RWPE2 (cell line): ENCODE measurements around the gene LDLRAD4.

ENCODE experiments used
- ATAC-seq: fragments of 200-7000 bp; cut with Tn5 transposase; 3 replicates; pipeline ENCODE4 v1.9.1; 2021; ENCODE audit warnings: low read depth
- DNase-seq: peaks from one replicate; pipeline ENCODE4 v3.0.0-alpha.2; 2020; ENCODE audit warnings: low spot score
- H3K27ac ChIP-seq: fragments of 450-650 bp; 2 replicates; pipeline ENCODE4 v1.5.1; 2017; ENCODE audit warnings: mild to moderate bottlenecking; ENCODE audit not compliant: poor library complexity, severe bottlenecking
- H3K27me3 ChIP-seq: fragments of 250-450 bp; sonication (Bioruptor Pico); 2 replicates; pipeline ENCODE4 v1.5.1; 2021; ENCODE audit warnings: mild to moderate bottlenecking, moderate library complexity; ENCODE audit not compliant: insufficient read depth, poor library complexity, severe bottlenecking
- H3K36me3 ChIP-seq: fragments of 250-450 bp; sonication (Bioruptor Pico); 2 replicates; pipeline ENCODE4 v1.5.1; 2020; ENCODE audit warnings: low read depth, mild to moderate bottlenecking, moderate library complexity
- H3K4me1 ChIP-seq: fragments of 250-450 bp; sonication (Bioruptor Pico); 2 replicates; pipeline ENCODE4 v1.5.1; 2021; ENCODE audit warnings: mild to moderate bottlenecking, moderate library complexity; ENCODE audit not compliant: insufficient read depth, poor library complexity, severe bottlenecking
- H3K4me3 ChIP-seq: fragments of 250-450 bp; sonication (Bioruptor Pico); 2 replicates; pipeline ENCODE4 v1.5.1; 2021; ENCODE audit warnings: mild to moderate bottlenecking, moderate library complexity; ENCODE audit not compliant: severe bottlenecking
- H3K9me3 ChIP-seq: fragments of 250-450 bp; sonication (Bioruptor Pico); 2 replicates; pipeline ENCODE4 v1.5.1; 2021; ENCODE audit warnings: mild to moderate bottlenecking, moderate library complexity; ENCODE audit not compliant: severe bottlenecking
- TF ChIP-seq, protein P1 (sequence below): fragments of 450-650 bp; IDR thresholded peaks from one replicate; pipeline ENCODE4 v1.5.1; 2017; ENCODE audit warnings: mild to moderate bottlenecking, moderate library complexity; ENCODE audit not compliant: poor library complexity, severe bottlenecking

Gene LDLRAD4

DNA sequence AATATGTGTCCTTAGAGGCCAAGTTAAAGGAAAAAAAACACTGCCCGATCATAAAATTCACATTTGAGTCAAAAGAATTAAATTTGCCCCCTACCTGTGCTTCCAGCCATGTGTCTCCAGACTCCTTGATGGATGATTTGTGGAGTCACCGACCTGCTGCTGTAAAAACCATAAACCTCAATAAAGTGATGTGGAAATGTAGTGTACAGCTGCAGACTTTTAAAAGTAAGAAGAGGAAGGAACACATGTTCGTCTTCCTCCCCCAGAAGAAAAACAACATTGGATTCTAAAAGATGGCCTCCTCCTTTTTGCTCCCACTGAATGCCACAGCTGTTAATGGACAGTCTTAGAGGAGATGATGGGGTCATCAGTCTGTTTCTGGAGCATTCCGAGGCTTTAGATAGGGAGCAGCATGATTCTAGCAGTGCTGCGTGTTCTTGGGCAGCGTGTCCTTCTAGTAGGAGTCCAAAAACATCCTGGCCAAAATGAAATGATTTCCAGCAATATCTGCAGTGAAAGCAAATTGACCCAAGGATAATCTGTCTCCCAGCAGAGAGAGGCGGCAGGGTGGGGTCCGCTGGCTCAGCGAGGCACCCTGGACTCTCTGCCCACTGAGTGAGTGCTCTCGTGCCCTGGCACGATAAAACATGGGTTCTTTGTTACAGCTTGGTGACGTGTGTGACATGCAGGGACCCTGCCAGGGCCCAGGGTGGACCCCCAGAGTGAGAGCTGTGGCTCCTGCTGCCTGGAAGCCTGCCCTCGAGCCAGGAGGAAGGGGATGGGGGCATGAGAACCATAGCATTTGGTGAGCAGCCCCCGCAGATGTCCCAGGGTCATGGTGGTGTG, 311.7 kb downstream of the LDLRAD4 start:
- DNase-seq (no peak), ATAC-seq (no peak)
- H3K27ac ChIP-seq = no peak overlapping the region
- H3K27me3 ChIP-seq = peaks cover 5% of the 10 kb centered on the region
- no peak overlapping the region for H3K4me3 ChIP-seq
- TF ChIP-seq, protein P1, sequence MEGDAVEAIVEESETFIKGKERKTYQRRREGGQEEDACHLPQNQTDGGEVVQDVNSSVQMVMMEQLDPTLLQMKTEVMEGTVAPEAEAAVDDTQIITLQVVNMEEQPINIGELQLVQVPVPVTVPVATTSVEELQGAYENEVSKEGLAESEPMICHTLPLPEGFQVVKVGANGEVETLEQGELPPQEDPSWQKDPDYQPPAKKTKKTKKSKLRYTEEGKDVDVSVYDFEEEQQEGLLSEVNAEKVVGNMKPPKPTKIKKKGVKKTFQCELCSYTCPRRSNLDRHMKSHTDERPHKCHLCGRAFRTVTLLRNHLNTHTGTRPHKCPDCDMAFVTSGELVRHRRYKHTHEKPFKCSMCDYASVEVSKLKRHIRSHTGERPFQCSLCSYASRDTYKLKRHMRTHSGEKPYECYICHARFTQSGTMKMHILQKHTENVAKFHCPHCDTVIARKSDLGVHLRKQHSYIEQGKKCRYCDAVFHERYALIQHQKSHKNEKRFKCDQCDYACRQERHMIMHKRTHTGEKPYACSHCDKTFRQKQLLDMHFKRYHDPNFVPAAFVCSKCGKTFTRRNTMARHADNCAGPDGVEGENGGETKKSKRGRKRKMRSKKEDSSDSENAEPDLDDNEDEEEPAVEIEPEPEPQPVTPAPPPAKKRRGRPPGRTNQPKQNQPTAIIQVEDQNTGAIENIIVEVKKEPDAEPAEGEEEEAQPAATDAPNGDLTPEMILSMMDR = no peak
- H3K36me3 ChIP-seq = no peaks in the 10 kb centered on the region
- no peaks in the 10 kb centered on the region for H3K4me1 ChIP-seq
- H3K9me3 ChIP-seq = no peaks in the 10 kb centered on the region

DNA sequence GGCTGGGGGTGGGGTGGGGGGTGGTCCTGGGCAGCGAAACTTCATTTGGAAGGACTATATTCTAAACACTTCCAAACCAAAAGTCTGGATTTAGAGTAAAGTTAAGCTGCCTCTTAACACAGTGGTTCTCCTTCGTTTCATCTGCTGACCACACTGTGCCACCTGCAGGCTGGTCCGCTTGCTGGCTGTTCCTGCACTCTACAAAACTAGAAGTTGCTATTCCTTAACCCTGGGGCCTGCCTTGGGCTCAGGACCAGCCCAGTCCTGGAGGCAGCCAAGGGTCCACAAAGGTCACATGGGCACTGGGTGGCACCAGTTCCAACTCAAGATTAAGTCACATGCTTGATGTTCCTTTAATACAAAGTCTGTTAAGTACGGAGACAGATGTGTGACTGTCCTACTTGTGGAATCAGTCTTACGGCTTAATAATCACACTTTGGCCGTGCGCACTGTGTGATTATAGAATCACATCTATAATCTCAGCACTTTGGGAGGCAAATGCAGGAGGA, 312.4 kb downstream of the LDLRAD4 start:
- Histone ChIP-seq H3K36me3 (no peaks in the 10 kb centered on the region), H3K27me3 (peaks cover 11% of the 10 kb centered on the region), H3K4me1 (no peaks in the 10 kb centered on the region), H3K9me3 (no peaks in the 10 kb centered on the region), H3K27ac (no peak overlapping the region), H3K4me3 (no peak overlapping the region)
- ATAC-seq (peak; percentile 78), DNase-seq (no peak)
- TF ChIP-seq, protein P1 = peak; percentile 50

DNA sequence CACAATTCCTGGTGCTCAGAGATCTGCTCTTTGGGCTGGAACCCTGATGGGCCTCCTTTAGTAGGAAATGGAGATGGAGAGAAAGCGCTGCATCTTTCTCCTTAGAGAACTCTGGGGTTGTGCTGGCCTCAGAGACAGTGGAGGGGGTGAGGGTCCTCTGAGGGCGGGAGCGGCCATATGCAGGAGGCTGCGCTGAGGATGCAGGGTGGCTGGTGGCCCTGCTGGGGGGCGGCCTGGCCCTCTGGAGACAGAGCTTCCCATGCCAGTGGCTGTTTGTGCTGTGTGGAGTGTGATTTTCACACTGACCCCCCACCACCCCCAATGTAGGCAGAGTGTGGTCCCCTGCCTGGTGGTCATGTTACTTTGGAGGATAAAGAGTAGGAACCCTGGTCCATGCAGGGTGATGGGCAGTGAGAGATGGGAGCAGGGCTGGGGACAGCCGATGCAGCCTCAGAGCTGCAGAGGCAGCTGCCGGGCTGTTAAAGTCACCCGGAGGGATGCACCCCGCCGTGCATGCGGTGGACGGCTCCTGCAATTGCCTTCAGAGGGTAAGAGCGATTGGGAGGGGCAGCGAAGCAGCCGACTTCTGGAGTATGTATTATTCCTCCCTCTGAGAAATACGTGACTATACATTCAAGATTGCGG, 313.2 kb downstream of the LDLRAD4 start:
- TF ChIP-seq, protein P1 = no peak
- Histone ChIP-seq H3K27ac (no peak overlapping the region), H3K4me3 (no peak overlapping the region), H3K36me3 (no peaks in the 10 kb centered on the region), H3K9me3 (no peaks in the 10 kb centered on the region), H3K4me1 (no peaks in the 10 kb centered on the region), H3K27me3 (peaks cover 16% of the 10 kb centered on the region)
- no peak for ATAC-seq
- DNase-seq = no peak

DNA sequence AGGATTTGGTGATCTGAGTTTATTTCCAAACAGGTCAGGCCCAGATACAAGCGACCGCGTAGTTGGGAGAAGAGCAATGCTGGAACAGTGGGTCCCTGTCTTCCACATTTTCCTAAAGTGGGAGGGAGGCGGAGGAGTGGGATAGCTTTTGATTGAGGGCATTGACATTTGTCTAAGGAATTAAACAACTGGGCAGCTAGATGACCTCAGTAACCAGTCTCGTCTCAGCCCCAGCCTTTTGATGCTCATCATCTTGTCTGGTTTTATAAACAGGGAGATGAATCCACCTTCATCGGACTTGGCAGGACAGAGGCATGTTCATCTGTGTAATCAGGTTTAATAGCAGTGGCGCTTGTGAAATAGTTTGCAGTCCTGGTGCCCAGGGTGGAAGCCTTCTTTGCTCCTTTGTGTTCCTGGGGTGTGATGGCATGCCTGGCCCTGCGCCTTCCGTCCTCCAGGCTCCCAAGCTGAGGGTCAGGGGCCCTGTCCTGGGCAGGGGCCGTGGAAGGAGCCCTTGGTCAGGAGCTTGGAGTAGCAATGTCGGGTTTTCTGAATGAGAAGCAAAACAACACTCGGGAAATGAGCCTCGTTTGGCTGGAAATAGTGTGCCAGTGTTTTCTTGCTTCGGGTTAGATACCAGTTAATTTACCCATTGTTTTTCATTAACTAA, 314.0 kb downstream of the LDLRAD4 start:
- DNase-seq (no peak), ATAC-seq (no peak)
- Histone ChIP-seq H3K4me1 (no peaks in the 10 kb centered on the region), H3K4me3 (no peak overlapping the region), H3K27ac (no peak overlapping the region), H3K27me3 (peaks cover 16% of the 10 kb centered on the region), H3K9me3 (no peaks in the 10 kb centered on the region), H3K36me3 (no peaks in the 10 kb centered on the region)
- TF ChIP-seq, protein P1 = no peak
